Measurements from ENCODE around the gene CDK1.

CDK1 gene

GRCh38 chr10:60778214-60778970 is at the start of gene CDK1:
Gene CDK1, plus strand, starts transcription at chr10:60778478. Its CDS starts 1,688 bp downstream, at chr10:60780166.
- DNase-seq (ENCODE audit: low spot score), result peak; percentile 95
- no peak for TF ChIP-seq CTCF (IDR thresholded peaks at IDR 0.05; ENCODE audit: extremely low read depth, missing control alignments)

GRCh38 chr10:60729106-60729505 is 49.2 kb upstream of the CDK1 start:
- no peak for TF ChIP-seq CTCF (IDR thresholded peaks at IDR 0.05; ENCODE audit: extremely low read depth, missing control alignments)

GRCh38 chr10:60731134-60731885 is 47.0 kb upstream of the CDK1 start:
- DNase-seq (ENCODE audit: low spot score), result peak; percentile 77
- no peak for TF ChIP-seq CTCF (IDR thresholded peaks at IDR 0.05; ENCODE audit: extremely low read depth, missing control alignments)

More at GRCh38 chr10:60729106-60729505, 49.2 kb upstream of the CDK1 start:
- no peak for DNase-seq (ENCODE audit: low spot score)

GRCh38 chr10:60732198-60732806 is 46.0 kb upstream of the CDK1 start:
- DNase-seq (ENCODE audit: low spot score), result peak; percentile 58
- TF ChIP-seq CTCF (IDR thresholded peaks at IDR 0.05; ENCODE audit: extremely low read depth, missing control alignments), result no peak

- no peak for TF ChIP-seq CTCF (IDR thresholded peaks at IDR 0.05; ENCODE audit: extremely low read depth, missing control alignments)
- DNase-seq (ENCODE audit: low spot score), result peak; percentile 73
Observed at GRCh38 chr10:60732807-60733516, 45.3 kb upstream of the CDK1 start.

GRCh38 chr10:60733517-60733822 is 44.8 kb upstream of the CDK1 start:
- no peak for DNase-seq (ENCODE audit: low spot score)
- TF ChIP-seq CTCF (IDR thresholded peaks at IDR 0.05; ENCODE audit: extremely low read depth, missing control alignments), result no peak

All from GM20000 (cell line).